Stimulated activated CD8-positive, alpha-beta memory T cell treated with anti-CD3 and anti-CD28 coated beads, Interleukin-7, amount 100 ng/mL, for 1 hour (primary cell): Measurements from ENCODE around the gene IER3.

ENCODE experiments used
- DNase-seq, 2 donors: peaks; one replicate each; pipeline ENCODE4 v3.0.0-alpha.2; 2020; ENCODE audit warnings: low read depth in 2 of 2

The IER3 gene

GRCh38 chr6:30747902-30748769 is 3.8 kb upstream of the IER3 start:
- DNase-seq, result no peak

GRCh38 chr6:30747300-30747687 is 2.9 kb upstream of the IER3 start:
- no peak for DNase-seq

- DNase-seq, result no peak
These were observed 971 bp downstream of the IER3 start for GRCh38 chr6:30743099-30744053.

DNA sequence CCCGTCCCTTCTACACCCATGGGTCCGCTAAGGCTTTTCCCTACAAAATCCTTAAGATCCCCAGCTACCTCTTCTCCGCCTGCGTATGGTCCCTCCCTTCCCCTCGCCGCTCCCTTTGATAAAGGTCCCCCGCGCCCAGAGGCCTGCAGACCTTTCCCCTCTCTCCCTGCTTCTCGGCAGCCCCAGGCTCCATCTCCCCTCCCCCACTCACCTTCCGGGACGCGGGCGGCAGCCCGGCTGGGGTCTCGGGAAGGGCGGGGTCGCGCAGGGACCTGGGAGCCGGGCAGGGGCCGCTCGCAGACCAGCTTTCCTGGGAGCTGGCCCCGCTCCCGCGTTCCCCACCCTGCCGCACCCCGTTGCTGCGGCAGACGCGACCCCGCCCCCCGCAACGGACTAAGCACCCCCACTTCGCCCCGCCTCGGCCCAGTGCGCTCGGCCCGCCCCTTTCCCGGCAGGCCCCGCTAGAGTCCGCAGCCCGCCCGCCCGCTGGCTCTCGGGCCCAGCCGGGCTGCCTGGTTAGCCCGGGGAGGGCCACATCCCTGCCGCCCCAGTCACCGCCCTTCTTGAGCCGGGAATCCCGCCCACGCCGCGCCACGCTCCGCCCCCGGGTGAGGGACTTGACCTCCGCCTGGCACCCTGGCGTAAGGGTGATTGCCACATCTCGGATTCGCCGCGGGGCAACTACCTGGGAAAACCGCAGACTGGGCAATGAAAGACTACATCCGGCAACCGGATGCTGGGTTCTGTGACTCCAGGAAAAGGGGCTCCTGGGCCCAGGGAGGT is 1.8 kb downstream of the IER3 start, which contains the start of gene FLOT1:
Gene FLOT1 (minus strand): TSS at position 372 of the 783 bp plus-strand sequence. CDS start 498 bp downstream, outside the sequence.
- peak; percentile 83 to 88 for DNase-seq

- no peak for DNase-seq
These were observed 2.5 kb downstream of the IER3 start for GRCh38 chr6:30741789-30742315.

DNA sequence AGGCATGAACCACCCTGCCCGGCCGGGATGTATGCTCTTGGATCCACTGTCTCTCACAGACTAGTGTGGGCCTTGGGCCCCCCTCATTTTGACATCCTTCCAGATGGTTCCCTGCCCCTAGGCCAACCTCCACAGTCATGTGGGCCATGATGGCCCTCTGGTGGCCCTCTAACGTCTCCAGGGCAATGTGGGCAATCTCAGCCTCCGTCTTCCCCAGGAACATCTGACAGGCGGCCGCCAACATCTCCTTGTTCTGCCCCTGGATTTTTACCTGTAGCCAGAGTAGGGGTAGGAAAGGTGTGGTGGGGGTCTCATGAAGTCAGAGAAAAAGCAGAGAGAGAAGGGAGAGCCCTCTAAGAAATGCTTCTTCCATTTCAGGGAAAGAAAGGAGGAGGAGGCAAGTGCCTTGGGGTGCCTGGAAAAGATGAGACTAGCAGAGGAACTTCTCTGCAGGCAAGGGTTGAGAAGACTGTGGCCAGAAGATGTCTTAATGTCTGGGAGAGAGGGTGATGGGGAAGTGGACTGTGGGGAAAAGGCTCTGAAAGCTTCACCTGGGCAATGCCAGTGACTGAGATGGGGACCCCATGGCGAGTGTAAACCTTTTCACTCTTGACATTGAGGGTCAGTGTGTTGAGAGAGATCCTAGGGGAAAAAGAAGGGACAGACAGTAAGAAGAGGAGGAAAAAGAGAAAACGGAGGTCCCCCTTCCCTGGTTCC is 3.1 kb downstream of the IER3 start:
- DNase-seq, result no peak

DNA sequence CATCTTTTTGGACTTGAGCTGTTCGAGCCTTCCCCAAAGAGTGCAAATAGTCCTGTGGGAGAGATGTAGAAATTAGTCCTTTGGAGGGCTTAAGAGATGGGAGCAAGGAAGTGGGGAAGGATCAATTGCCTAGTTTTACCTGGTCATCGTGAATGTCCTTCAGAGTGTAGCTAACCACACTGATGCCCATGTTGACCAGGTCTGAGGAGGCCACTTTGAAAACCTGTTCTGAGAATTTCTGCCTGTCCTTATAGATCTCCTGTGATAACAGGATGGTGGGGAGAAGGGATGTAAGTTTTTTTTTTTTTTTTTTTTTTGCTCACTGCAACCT is 3.8 kb downstream of the IER3 start:
- DNase-seq, result no peak

DNA sequence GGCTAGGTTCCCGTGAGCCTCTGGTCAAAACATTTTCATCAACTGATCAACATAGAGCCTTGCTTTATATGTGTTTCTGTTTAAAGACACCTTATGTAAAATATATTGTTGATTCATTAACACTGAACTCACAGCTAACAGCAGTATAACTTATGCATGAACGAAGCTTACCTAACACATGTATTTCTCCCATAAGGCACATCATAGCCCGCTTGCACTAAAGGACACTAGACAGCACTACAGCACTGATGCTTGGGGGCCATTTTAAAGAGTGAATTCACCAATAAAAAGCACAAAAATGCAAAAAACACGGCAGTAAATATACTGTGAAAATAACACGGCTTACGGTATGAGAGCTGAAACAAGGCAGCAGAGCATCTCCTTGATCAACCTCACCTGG is 5.8 kb downstream of the IER3 start:
- no peak for DNase-seq

DNA sequence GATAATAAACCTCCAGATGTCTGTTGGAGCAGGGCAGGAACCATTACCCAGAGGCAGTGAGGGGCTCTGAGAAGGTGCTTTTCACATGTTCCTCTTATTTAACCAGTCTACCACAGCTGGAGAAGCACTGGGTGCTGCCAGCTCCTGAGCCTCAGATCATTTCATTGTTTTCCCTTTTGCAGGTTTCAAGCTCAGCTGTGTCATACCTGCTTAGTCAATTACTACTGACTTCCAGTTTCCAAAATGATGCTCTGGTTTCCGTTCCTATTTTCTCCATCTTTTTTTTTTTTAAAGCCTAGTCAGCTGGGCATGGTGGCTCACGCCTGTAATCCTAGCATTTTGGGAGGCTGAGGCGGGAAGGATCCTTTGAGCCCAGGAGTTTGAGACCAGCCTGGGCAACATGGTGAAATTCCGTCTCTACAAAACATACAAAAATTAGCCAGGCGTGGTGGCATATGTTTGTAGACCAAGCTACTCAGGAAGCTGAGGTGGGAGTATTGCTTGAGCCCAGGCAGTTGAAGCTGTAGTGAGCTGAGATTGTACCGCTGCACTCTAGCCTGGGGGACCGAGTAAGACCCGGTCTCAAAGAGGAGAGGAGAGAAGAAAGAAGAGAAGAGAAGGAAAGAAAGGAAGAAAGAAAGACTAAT is 8.6 kb downstream of the IER3 start:
- DNase-seq, result no peak

GRCh38 chr6:30732237-30732943 is 12.0 kb downstream of the IER3 start:
- DNase-seq, result no peak

- DNase-seq, result peak; percentile 56 to 60
These were observed 13.5 kb downstream of the IER3 start for GRCh38 chr6:30730601-30731435.

DNA sequence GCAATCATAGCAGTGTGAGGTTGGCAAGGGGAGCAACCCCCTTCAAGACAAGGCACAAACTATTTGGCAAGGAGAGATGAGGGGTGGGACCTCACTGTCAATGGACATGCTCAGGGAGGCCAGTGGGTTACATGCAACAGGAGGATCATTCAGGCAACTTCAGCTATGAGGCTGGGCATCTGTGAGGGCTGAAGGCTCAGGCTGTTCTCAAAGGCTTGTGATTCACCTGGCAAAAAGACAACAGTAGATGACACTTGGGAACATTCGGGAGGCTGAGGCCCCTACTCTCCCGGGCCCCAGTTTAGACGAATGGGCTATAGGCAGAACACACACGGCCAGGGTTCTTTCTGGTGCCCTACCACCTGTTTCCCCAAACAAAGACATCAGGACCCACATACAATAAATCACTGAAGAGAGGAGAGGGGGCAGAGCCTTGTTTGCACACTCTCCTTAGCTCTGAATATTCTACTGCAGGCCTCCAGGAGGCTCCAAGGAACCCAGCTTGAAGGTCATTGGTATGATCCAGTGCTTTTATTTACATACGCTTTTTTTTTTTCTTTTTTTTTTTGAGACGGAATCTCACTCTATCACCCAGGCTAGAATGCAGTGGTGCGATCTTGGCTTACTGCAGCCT is 16.3 kb downstream of the IER3 start:
- DNase-seq, result no peak

DNA sequence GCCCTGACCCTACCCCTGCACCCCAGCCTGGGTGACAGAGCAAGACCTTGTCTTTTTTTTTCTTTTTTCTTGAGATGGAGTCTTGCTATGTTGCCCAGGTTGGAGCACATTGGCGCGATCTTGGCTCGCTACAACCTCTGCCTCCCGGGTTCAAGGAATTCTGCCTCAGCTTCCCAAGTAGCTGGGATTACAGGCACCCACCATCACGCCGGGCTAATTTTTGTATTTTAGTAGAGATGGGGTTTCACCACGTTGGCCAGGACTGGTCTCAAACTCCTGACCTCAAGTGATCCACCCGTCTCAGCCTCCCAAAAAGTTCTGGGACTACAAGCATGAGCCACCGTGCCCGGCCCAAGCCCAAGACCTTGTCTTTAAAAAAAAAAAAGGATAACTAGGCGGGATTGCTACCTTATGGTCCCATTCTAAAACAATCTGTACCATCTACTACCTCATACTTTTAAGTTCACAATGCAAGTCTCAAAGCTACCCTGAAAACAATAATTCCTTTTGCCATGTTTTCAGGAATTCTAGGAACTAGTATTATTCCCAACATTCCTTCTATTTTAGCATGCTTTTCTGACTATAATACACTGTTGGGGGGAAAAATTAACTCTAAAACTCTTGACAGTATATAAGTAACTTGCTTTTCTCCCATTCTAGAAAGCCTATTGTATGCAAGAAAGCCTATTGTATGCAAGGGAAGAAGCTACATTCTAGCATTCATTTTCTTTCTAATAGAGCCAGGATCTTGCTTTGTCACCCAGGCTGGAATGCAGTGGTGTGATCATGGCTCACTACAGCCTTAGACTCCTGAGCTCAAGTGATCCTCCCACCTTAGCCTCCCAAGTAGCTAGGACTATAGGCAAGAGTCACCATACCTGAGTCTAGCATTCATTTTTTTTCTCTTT is 17.6 kb downstream of the IER3 start:
- no peak for DNase-seq

GRCh38 chr6:30725713-30726505 is 18.4 kb downstream of the IER3 start:
- no peak for DNase-seq

GRCh38 chr6:30724906-30725667 is 19.3 kb downstream of the IER3 start:
- no peak for DNase-seq
